Adrenal gland (tissue), 5 donors: ENCODE measurements around the gene RSF1.

ENCODE experiments used
- CTCF ChIP-seq, 6 experiments: fragments of 450-650 bp in 4 of 6; fragments of 200-600 bp in 2 of 6; sonication (generic) in 1 of 6; IDR thresholded peaks; 1 replicate in 5 of 6; 2 replicates in 1 of 6; pipeline versions ENCODE4 v1.5.1 to v1.8.0; 2016 to 2021; ENCODE audit warnings: antibody characterized with exemption in 6 of 6, mild to moderate bottlenecking in 2 of 6, moderate library complexity in 1 of 6
- POLR2A ChIP-seq, 2 donors: fragments of 450-650 bp; IDR thresholded peaks; one replicate each; pipeline ENCODE4 v1.6.1; 2017; ENCODE audit warnings: antibody characterized with exemption in 2 of 2, mild to moderate bottlenecking in 2 of 2, moderate library complexity in 1 of 2
- donor health status: DM: no; HTN: no; CAD: no.

DNA sequence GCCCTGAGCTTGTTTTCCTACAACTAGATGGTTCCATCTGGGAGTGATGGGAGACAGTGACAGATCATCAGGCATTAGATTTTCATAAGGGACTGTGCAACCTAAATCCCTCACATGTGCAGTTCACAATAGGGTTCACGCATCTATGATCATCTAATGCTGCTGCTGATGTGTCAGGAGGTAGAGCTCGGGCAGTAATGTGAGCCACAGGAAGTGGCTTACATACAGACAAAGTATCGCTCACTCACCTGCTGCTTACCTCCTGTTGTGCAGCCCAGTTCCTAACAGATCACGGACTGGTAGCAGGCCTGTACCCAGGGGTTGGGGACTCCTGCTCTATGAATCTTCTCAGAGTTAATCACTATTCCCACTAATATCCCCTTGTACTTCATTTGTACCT, 12.8 kb upstream of the RSF1 start:
- TF ChIP-seq CTCF (IDR thresholded peaks at IDR 0.05) (no peak), POLR2A (IDR thresholded peaks at IDR 0.05) (no peak)
